H1 (cell line): Measurements from ENCODE around the gene ARHGEF11. TPM values are rescaled to one million over a fixed set of nuclear protein-coding genes. Genes with fewer than 3 reads are reported as not detected.

ENCODE experiments used
- SIX5 ChIP-seq: IDR thresholded peaks from 2 replicates; pipeline ENCODE4 v1.6.1; 2011; ENCODE audit warnings: mild to moderate bottlenecking, low read depth, low read length
- TAF7 ChIP-seq: optimal IDR thresholded peaks from 2 replicates; pipeline ENCODE3; 2011; ENCODE audit warnings: low read depth, mild to moderate bottlenecking, inconsistent platforms, low read length, moderate library complexity, borderline replicate concordance
- polyA plus RNA-seq, 7 experiments: library from polyadenylated mRNA; depleted of rRNA in 3 of 7; stranded (reverse) in 5 of 7; unstranded in 2 of 7; fragments of >200 nt in 5 of 7; fragments of 200-250 nt in 2 of 7; gene quantifications; 1 replicate in 5 of 7; 2 replicates in 1 of 7; 4 replicates in 1 of 7; pipeline versions ENCODE4 v1.2.1 to v1.2.3, GENCODE V29; 2011 to 2013; ENCODE audit warnings: missing spikeins in 2 of 7, mixed read lengths in 2 of 7
- total RNA-seq: library from RNA; stranded (reverse); fragmentation: NEBNext Ultra II Directional; extraction: Animal tissue kit (Norgen Biotek cat#: 25700); gene quantifications from 2 replicates; pipeline ENCODE4 v1.2.1, GENCODE V29; 2021

The ARHGEF11 gene
- total and polyA plus RNA-seq, 2 of the 8 experiments (the other 6 are each of a cell fraction or from before 2014, with no cell fraction given), result 19.9 to 33.1 TPM

DNA sequence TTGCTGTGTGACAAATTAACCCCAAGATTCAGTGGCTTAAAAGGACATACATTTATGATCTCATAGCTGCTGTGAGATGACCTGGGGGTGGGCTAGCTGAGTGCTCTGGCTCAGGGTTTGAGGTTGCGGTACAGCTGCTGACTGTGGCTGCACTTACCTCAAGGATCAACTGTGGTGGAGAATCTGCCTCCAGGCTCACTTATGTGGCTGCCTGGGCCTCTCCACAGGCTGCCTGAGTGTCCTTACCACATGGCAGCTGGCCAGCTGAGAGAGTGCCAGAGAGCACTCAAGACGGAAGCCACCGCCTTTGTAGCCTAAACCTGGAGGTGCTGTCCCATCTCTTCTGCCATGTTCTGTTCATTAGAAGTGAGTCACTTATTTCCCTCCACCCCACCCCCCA lies 119.4 kb downstream of the ARHGEF11 start (continued):
- TF ChIP-seq TAF7 (no peak), SIX5 (no peak)
